ENCODE data around the gene NFIA.
A peak's percentile ranks its signal among the peaks of the same experiment; 100 is the strongest.

NFIA gene

GRCh38 chr1:61160526-61160925 is 78.2 kb downstream of the NFIA start:
- peak; percentile 47 for DNase-seq

- DNase-seq = no peak
Observed at GRCh38 chr1:61162520-61163258, 80.3 kb downstream of the NFIA start.

- no peak for DNase-seq
Observed at GRCh38 chr1:61163355-61163754, 81.0 kb downstream of the NFIA start.

GRCh38 chr1:61165402-61165801 is 83.0 kb downstream of the NFIA start:
- no peak for DNase-seq

- no peak for DNase-seq
Observed at GRCh38 chr1:61167309-61167708, 84.9 kb downstream of the NFIA start.

GRCh38 chr1:61169045-61169444 is 86.7 kb downstream of the NFIA start:
- no peak for DNase-seq

- no peak for DNase-seq
Observed at GRCh38 chr1:61169634-61170033, 87.3 kb downstream of the NFIA start.

GRCh38 chr1:61170328-61171238 is 88.2 kb downstream of the NFIA start:
- no peak for DNase-seq

- DNase-seq = no peak
Observed at GRCh38 chr1:61171346-61171745, 89.0 kb downstream of the NFIA start.

- DNase-seq = no peak
Observed at GRCh38 chr1:61171974-61172373, 89.6 kb downstream of the NFIA start.

GRCh38 chr1:61173118-61173517 is 90.8 kb downstream of the NFIA start:
- no peak for DNase-seq

GRCh38 chr1:61174060-61174795 is 91.9 kb downstream of the NFIA start:
- no peak for DNase-seq

GRCh38 chr1:61175976-61176375 is 93.6 kb downstream of the NFIA start:
- DNase-seq = no peak

- no peak for DNase-seq
Observed at GRCh38 chr1:61181067-61182038, 99.0 kb downstream of the NFIA start.

- DNase-seq = no peak
Observed at GRCh38 chr1:61182049-61182448, 99.7 kb downstream of the NFIA start.

- DNase-seq = no peak
Observed at GRCh38 chr1:61182480-61182879, 100.1 kb downstream of the NFIA start.

- DNase-seq = no peak
Observed at GRCh38 chr1:61183471-61184039, 101.2 kb downstream of the NFIA start.

GRCh38 chr1:61184040-61184713 is 101.8 kb downstream of the NFIA start:
- no peak for DNase-seq

- DNase-seq = no peak
Observed at GRCh38 chr1:61184714-61185106, 102.3 kb downstream of the NFIA start.

- DNase-seq = no peak
Observed at GRCh38 chr1:61186753-61187152, 104.4 kb downstream of the NFIA start.

Data from inflammatory macrophage treated with lipopolysaccharide for 4 hours (primary cell).